SW 1271 (cell line): ENCODE measurements around the gene IZUMO2.
A peak's percentile ranks its signal among the peaks of the same experiment; 100 is the strongest.

Source experiments
- DNase-seq, 2 experiments: peaks; one replicate each; lab custom pipeline; 2025; lab: John Stamatoyannopoulos, UW

IZUMO2 gene

GRCh38 chr19:50162988-50163387 lies at the start of gene IZUMO2:
Gene IZUMO2, minus strand, starts transcription at chr19:50163281. Its CDS starts 87 bp downstream, at chr19:50163194.
- DNase-seq = no peak

GRCh38 chr19:50210425-50210824 lies 47.3 kb upstream of the IZUMO2 start:
- no peak for DNase-seq

- DNase-seq = no peak
Observed at GRCh38 chr19:50209131-50209530, 46.0 kb upstream of the IZUMO2 start.

- no peak for DNase-seq
Observed at GRCh38 chr19:50207730-50208129, 44.6 kb upstream of the IZUMO2 start.

- no peak for DNase-seq
Observed at GRCh38 chr19:50206191-50206590, 43.1 kb upstream of the IZUMO2 start.

GRCh38 chr19:50205681-50206138 lies 42.6 kb upstream of the IZUMO2 start:
- DNase-seq = no peak

- no peak for DNase-seq
Observed at GRCh38 chr19:50204811-50205675, 42.0 kb upstream of the IZUMO2 start.

GRCh38 chr19:50204081-50204428 lies 41.0 kb upstream of the IZUMO2 start:
- no peak for DNase-seq

GRCh38 chr19:50203281-50204080 lies 40.4 kb upstream of the IZUMO2 start, which contains the start of gene MYH14:
Gene MYH14, plus strand, starts transcription at chr19:50203622. Its CDS starts 6,744 bp downstream, at chr19:50210366.
- DNase-seq = peak in 1 of 2 experiments; percentile 60

- no peak for DNase-seq
Observed at GRCh38 chr19:50202962-50203280, 39.8 kb upstream of the IZUMO2 start.

GRCh38 chr19:50202386-50202785 lies 39.3 kb upstream of the IZUMO2 start:
- no peak for DNase-seq

GRCh38 chr19:50199259-50199555 lies 36.1 kb upstream of the IZUMO2 start:
- DNase-seq = no peak

GRCh38 chr19:50198431-50199258 lies 35.6 kb upstream of the IZUMO2 start:
- no peak for DNase-seq

- no peak for DNase-seq
Observed at GRCh38 chr19:50197348-50197747, 34.3 kb upstream of the IZUMO2 start.

- no peak for DNase-seq
Observed at GRCh38 chr19:50196322-50196932, 33.3 kb upstream of the IZUMO2 start.

- DNase-seq = no peak
Observed at GRCh38 chr19:50195224-50195623, 32.1 kb upstream of the IZUMO2 start.

GRCh38 chr19:50192463-50193211 lies 29.6 kb upstream of the IZUMO2 start:
- DNase-seq = no peak

GRCh38 chr19:50191216-50191615 lies 28.1 kb upstream of the IZUMO2 start:
- DNase-seq = no peak

- no peak for DNase-seq
Observed at GRCh38 chr19:50190439-50190891, 27.4 kb upstream of the IZUMO2 start.

GRCh38 chr19:50189331-50189730 lies 26.2 kb upstream of the IZUMO2 start:
- DNase-seq = no peak

- DNase-seq = no peak
Observed at GRCh38 chr19:50187937-50188336, 24.9 kb upstream of the IZUMO2 start.
